ENCODE results near the gene PPP1R12C. TPM values are rescaled to one million over a fixed set of nuclear protein-coding genes. Genes with fewer than 3 reads are reported as not detected.

Gene PPP1R12C
- total RNA-seq, result 100 to 1,000 TPM; 113 to 512 (median 193) TPM

DNA sequence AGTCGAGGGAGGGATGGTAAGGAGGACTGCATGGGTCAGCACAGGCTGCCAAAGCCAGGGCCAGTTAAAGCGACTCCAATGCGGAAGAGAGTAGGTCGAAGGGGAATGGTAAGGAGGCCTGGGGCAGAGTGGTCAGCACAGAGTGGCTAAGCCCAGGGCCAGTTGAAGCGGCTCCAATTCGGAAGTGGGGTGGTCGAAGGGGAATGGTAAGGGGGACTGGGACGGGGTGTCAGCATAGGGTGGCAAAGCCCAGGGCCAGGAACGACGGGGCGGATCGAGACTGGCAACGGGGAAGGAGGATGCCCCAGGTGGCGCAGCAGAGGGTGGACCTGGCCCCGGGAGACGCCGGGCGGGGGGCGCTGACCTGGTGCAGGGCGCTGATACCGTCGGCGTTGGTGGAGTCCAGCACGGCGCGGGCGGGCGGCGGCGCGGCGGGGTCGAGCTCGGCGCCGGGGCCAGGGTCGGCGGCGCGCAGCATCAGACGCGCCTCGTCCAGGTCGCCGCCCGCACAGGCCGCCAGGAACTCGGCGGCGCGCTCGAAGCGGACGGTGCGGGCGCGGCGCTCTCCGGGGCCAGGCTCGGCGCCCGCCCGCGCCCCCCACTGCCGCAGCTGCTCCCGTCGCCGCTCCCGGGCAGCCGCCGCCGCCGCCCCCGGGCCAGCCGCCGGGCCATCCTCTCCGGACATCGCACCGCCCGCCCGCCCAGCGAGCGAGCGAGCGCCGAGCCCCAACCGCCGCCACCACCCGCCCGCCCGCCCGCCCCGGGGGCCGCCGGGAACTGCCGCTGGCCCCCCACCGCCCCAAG lies at the start of gene PPP1R12C:
Gene PPP1R12C, minus strand, starts transcription at position 779 of the 804 bp plus-strand sequence. Its CDS starts 94 bp downstream, at position 685.
- peaks cover 0 to 9% (median 0%) of the 10 kb centered on the region in 3 donors for H3K36me3 ChIP-seq
- H3K27ac ChIP-seq, result peak within 1 kb of the TSS; percentile 73 to 97 (median 88)
- DNase-seq, result peak in 1 of 3 donors; percentile 57
- H3K9me3 ChIP-seq, result no peaks in the 10 kb centered on the region
- no peaks in the 10 kb centered on the region for H3K27me3 ChIP-seq
- peak within 1 kb of the TSS; percentile 79 to 98 (median 93) for H3K4me3 ChIP-seq
- peak in 1 of 2 donors; percentile 30 for TF ChIP-seq POLR2A (IDR thresholded peaks at IDR 0.05)
- TF ChIP-seq, protein P1, sequence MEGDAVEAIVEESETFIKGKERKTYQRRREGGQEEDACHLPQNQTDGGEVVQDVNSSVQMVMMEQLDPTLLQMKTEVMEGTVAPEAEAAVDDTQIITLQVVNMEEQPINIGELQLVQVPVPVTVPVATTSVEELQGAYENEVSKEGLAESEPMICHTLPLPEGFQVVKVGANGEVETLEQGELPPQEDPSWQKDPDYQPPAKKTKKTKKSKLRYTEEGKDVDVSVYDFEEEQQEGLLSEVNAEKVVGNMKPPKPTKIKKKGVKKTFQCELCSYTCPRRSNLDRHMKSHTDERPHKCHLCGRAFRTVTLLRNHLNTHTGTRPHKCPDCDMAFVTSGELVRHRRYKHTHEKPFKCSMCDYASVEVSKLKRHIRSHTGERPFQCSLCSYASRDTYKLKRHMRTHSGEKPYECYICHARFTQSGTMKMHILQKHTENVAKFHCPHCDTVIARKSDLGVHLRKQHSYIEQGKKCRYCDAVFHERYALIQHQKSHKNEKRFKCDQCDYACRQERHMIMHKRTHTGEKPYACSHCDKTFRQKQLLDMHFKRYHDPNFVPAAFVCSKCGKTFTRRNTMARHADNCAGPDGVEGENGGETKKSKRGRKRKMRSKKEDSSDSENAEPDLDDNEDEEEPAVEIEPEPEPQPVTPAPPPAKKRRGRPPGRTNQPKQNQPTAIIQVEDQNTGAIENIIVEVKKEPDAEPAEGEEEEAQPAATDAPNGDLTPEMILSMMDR (IDR thresholded peaks at IDR 0.05), result no peak
- H3K4me1 ChIP-seq, result peaks cover 0 to 47% (median 19%) of the 10 kb centered on the region in 4 donors

DNA sequence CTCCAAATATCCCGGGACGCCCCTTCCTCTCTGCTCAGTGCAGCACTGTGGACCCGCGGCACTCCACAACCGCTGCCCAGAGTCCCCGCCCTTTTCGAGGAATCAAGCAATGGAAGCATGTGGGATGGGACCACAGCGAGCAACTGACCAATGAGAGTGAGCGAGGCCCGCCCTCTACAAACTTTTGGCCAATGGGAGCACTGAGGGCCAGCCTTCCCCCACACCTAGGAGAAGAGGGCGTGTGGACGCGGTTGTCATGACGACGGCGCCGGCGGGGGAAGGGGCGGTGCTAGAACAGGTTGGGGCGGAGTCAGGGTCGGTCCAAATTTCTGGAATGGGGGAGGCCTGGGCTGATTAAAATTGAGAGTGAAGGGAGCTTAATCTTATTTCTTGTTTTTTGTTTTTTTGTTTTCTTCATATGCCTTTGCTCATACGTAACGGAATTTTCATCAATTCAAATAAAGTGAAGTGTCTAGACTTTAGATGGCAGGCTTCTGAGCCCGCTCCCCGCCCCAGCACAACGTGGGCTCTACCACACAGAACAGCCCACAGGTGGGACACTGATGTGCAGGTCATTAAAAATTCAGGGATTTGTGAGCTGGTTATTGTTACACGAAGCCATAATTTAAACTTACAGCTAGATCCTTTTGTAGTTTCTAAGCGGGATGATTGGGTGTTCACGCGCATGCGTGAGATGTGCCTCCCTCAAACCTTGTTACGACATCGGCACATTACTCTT lies 49.3 kb upstream of the PPP1R12C start, which contains the start of gene DNAAF3:
Gene DNAAF3, minus strand, starts transcription at position 84 of the 739 bp plus-strand sequence. CDS start 200 bp downstream, outside the sequence.
- no peak within 1 kb of the TSS for H3K27ac ChIP-seq
- H3K27me3 ChIP-seq, result peaks cover 0 to 24% of the 10 kb centered on the region in 2 donors
- H3K4me1 ChIP-seq, result peaks cover 0 to 15% (median 4%) of the 10 kb centered on the region in 4 donors
- DNase-seq, result peak; percentile 47 to 94 (median 93)
- peak within 1 kb of the TSS in 3 of 4 donors; percentile 15 to 52 (median 52) for H3K4me3 ChIP-seq
- no peaks in the 10 kb centered on the region for H3K9me3 ChIP-seq
- TF ChIP-seq POLR2A (IDR thresholded peaks at IDR 0.05), result no peak
- TF ChIP-seq, protein P1 (IDR thresholded peaks at IDR 0.05), result no peak
- H3K36me3 ChIP-seq, result no peaks in the 10 kb centered on the region

DNA sequence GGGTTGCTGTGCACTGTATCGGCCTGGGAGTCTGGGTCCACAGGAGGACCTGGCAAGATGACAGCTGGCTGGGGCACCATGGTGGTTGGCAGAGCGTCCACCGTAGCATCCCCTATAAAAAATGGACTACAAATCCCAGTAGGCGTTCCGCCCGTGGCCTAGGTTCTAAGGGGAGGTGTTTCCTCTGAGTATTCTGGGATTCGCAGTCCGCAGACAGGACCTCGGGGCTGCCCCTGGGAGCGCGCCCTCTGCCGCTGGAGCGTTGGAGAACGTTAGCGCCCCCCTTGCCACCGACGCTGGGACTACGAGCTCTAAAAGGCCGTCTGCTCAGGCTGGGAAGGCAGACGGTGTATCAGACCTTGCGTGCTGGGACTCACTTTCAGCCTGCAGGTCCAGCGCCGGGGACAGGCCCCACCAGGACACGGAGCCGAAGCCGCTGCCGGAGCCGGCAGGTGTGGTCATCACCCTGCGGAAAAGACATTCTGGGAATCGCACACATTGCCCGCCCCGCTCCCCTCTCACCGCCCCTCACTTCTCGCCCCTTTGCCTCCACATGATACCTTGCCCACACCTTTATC lies 48.6 kb upstream of the PPP1R12C start:
- H3K4me1 ChIP-seq, result peaks cover 0 to 15% (median 4%) of the 10 kb centered on the region in 4 donors
- H3K27ac ChIP-seq, result no peak overlapping the region
- DNase-seq, result peak in 2 of 3 donors; percentile 77 to 78
- H3K9me3 ChIP-seq, result peaks cover 0 to under 1% (median 0%) of the 10 kb centered on the region in 4 donors
- no peaks in the 10 kb centered on the region for H3K36me3 ChIP-seq
- peaks cover 0 to 30% of the 10 kb centered on the region in 2 donors for H3K27me3 ChIP-seq
- TF ChIP-seq, protein P1 (IDR thresholded peaks at IDR 0.05), result peak in 3 of 6 experiments; percentile 5 to 43 (median 25)
- no peak for TF ChIP-seq POLR2A (IDR thresholded peaks at IDR 0.05)
- peak overlapping the region in 3 of 4 donors; percentile 15 to 52 (median 52) for H3K4me3 ChIP-seq

DNA sequence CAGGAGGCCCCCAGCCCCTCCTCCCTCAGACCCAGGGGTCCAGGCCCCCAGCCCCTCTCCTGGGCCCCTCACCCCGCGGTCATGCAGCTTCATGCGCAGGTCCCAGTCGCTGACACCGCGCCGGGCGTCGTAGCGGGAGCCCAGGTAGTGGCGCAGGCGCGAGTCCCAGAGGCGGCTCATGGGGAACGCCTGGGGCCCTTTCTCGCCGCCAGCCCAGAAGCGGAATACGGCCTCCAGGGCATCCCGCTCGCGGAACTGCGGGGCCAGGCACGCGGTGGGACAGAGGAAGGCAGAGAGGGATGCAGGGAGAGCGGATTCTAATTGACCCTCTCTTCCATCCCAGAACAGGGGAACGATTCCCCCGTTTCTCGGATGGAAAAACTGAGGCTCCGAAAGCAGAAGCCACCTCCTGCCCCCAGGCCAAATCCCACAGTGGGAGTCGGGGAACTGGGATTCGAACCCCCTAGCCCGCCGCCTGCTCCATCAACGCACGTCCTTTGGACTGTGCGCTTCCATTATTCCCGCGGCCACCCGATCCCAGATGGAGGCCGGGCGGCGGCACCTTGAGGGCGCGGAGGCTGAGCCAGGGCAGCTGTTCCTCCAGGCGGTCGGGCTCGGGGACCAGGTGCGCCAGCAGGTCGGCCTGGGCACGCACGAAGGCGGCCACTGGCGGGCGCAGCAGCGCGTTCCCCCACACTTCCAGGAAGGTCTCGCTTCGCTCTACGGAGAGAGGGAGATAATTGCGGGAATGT lies 44.3 kb upstream of the PPP1R12C start:
- Histone ChIP-seq H3K36me3 (no peaks in the 10 kb centered on the region), H3K4me3 (no peak overlapping the region), H3K9me3 (peaks cover 0 to 6% (median 0%) of the 10 kb centered on the region in 4 donors), H3K27me3 (peaks cover 0 to 34% of the 10 kb centered on the region in 2 donors), H3K4me1 (peaks cover 0 to 12% (median 4%) of the 10 kb centered on the region in 4 donors), H3K27ac (no peak overlapping the region)
- no peak for DNase-seq
- TF ChIP-seq POLR2A (IDR thresholded peaks at IDR 0.05), result no peak
- TF ChIP-seq, protein P1 (IDR thresholded peaks at IDR 0.05), result no peak

Measured in Peyer's patch (tissue), 4 donors.